LHCN-M2 (cell line): ENCODE data around the gene USH2A. TPM values are rescaled to one million over a fixed set of nuclear protein-coding genes. Genes with fewer than 3 reads are reported as not detected.

Source experiments
- DNase-seq: peaks from one replicate; pipeline ENCODE4 v3.0.0-alpha.2; 2012; ENCODE audit warnings: low read depth
- total RNA-seq: library from RNA; depleted of rRNA; stranded (reverse); fragments of >200 nt; gene quantifications from 2 replicates; pipeline ENCODE4 v1.2.3, GENCODE V29; 2014

Gene USH2A
- total RNA-seq, 1 experiment from 2014 or later = under 0.01 TPM

- DNase-seq = no peak
Measured at GRCh38 chr1:216290074-216290473, 133.2 kb downstream of the USH2A start.

GRCh38 chr1:216285052-216285451 is 138.2 kb downstream of the USH2A start:
- DNase-seq = no peak

GRCh38 chr1:216281757-216282156 is 141.5 kb downstream of the USH2A start:
- DNase-seq = no peak

GRCh38 chr1:216270086-216270773 is 153.0 kb downstream of the USH2A start:
- no peak for DNase-seq

GRCh38 chr1:216261631-216262030 is 161.6 kb downstream of the USH2A start:
- DNase-seq = no peak

GRCh38 chr1:216258856-216259255 is 164.4 kb downstream of the USH2A start:
- no peak for DNase-seq

- DNase-seq = no peak
Measured at GRCh38 chr1:216258386-216258785, 164.9 kb downstream of the USH2A start.

GRCh38 chr1:216250861-216251260 is 172.4 kb downstream of the USH2A start:
- DNase-seq = no peak

GRCh38 chr1:216248628-216249027 is 174.6 kb downstream of the USH2A start:
- DNase-seq = no peak

GRCh38 chr1:216247937-216248336 is 175.3 kb downstream of the USH2A start:
- no peak for DNase-seq

GRCh38 chr1:216246577-216247203 is 176.6 kb downstream of the USH2A start:
- no peak for DNase-seq

GRCh38 chr1:216238844-216239243 is 184.4 kb downstream of the USH2A start:
- no peak for DNase-seq

GRCh38 chr1:216237927-216238542 is 185.2 kb downstream of the USH2A start:
- no peak for DNase-seq

GRCh38 chr1:216224233-216224632 is 199.0 kb downstream of the USH2A start:
- no peak for DNase-seq

- DNase-seq = peak; percentile 1
Measured at GRCh38 chr1:216223486-216223885, 199.8 kb downstream of the USH2A start.

- DNase-seq = no peak
Measured at GRCh38 chr1:216222288-216222687, 201.0 kb downstream of the USH2A start.

GRCh38 chr1:216221260-216221700 is 202.0 kb downstream of the USH2A start:
- DNase-seq = peak; percentile 78

- no peak for DNase-seq
Measured at GRCh38 chr1:216216305-216216704, 206.9 kb downstream of the USH2A start.

- no peak for DNase-seq
Measured at GRCh38 chr1:216215169-216215568, 208.1 kb downstream of the USH2A start.

- no peak for DNase-seq
Measured at GRCh38 chr1:216212826-216213225, 210.4 kb downstream of the USH2A start.

- DNase-seq = no peak
Measured at GRCh38 chr1:216210081-216210480, 213.2 kb downstream of the USH2A start.

GRCh38 chr1:216209125-216209524 is 214.1 kb downstream of the USH2A start:
- no peak for DNase-seq

GRCh38 chr1:216207154-216207553 is 216.1 kb downstream of the USH2A start:
- DNase-seq = no peak
